ENCODE measurements around the gene MINDY4.

Gene MINDY4

GRCh38 chr7:30880941-30881340 is 109.7 kb downstream of the MINDY4 start:
- no peak for DNase-seq

- DNase-seq = no peak
Measured at GRCh38 chr7:30881448-30881847, 110.2 kb downstream of the MINDY4 start.

- DNase-seq = no peak
Measured at GRCh38 chr7:30884881-30885280, 113.7 kb downstream of the MINDY4 start.

- no peak for DNase-seq
Measured at GRCh38 chr7:30886608-30887011, 115.4 kb downstream of the MINDY4 start.

GRCh38 chr7:30887464-30887872 is 116.3 kb downstream of the MINDY4 start:
- DNase-seq = no peak

GRCh38 chr7:30888747-30889146 is 117.5 kb downstream of the MINDY4 start:
- DNase-seq = no peak

- no peak for DNase-seq
Measured at GRCh38 chr7:30890226-30890625, 119.0 kb downstream of the MINDY4 start.

- DNase-seq = no peak
Measured at GRCh38 chr7:30893357-30893756, 122.1 kb downstream of the MINDY4 start.

GRCh38 chr7:30894009-30894408 is 122.8 kb downstream of the MINDY4 start:
- DNase-seq = no peak

GRCh38 chr7:30894866-30895605 is 123.8 kb downstream of the MINDY4 start:
- DNase-seq = no peak

- DNase-seq = no peak
Measured at GRCh38 chr7:30896036-30896435, 124.8 kb downstream of the MINDY4 start.

GRCh38 chr7:30896783-30897637 is 125.8 kb downstream of the MINDY4 start:
- DNase-seq = no peak

GRCh38 chr7:30897770-30898169 is 126.6 kb downstream of the MINDY4 start:
- DNase-seq = no peak

- DNase-seq = no peak
Measured at GRCh38 chr7:30898411-30898810, 127.2 kb downstream of the MINDY4 start.

- no peak for DNase-seq
Measured at GRCh38 chr7:30899066-30899465, 127.8 kb downstream of the MINDY4 start.

GRCh38 chr7:30899630-30900029 is 128.4 kb downstream of the MINDY4 start:
- no peak for DNase-seq

GRCh38 chr7:30900053-30900452 is 128.8 kb downstream of the MINDY4 start:
- DNase-seq = no peak

GRCh38 chr7:30900803-30901362 is 129.7 kb downstream of the MINDY4 start:
- no peak for DNase-seq

GRCh38 chr7:30901856-30902255 is 130.6 kb downstream of the MINDY4 start:
- no peak for DNase-seq

- no peak for DNase-seq
Measured at GRCh38 chr7:30902466-30902865, 131.2 kb downstream of the MINDY4 start.

- no peak for DNase-seq
Measured at GRCh38 chr7:30903146-30903545, 131.9 kb downstream of the MINDY4 start.

- no peak for DNase-seq
Measured at GRCh38 chr7:30904561-30904960, 133.3 kb downstream of the MINDY4 start.

- no peak for DNase-seq
Measured at GRCh38 chr7:30905078-30906012, 134.1 kb downstream of the MINDY4 start.

All from Kasumi-1 (cell line).